ENCODE data around the gene SNX25.

- TF ChIP-seq CTCF (IDR thresholded peaks at IDR 0.05; ENCODE audit: insufficient read depth, low read depth, low read length): no peak
- TF ChIP-seq EZH2 (IDR thresholded peaks at IDR 0.05; ENCODE audit: insufficient read depth, low read length): no peak
Observed at GRCh38 chr4:185255868-185256267, 46.5 kb downstream of the SNX25 start.
